Esophagus muscularis mucosa (tissue), 3 donors: ENCODE results near the gene DDIT3.

Experiments used
- CTCF ChIP-seq, 3 experiments: fragments of 200-600 bp in 2 of 3; fragments of 450-650 bp in 1 of 3; sonication (generic) in 2 of 3; IDR thresholded peaks; one replicate each; pipeline ENCODE4 v1.5.1; 2017 to 2019; ENCODE audit warnings: antibody characterized with exemption in 3 of 3, mild to moderate bottlenecking in 2 of 3, moderate library complexity in 1 of 3
- POLR2A ChIP-seq: fragments of 450-650 bp; IDR thresholded peaks from one replicate; pipeline ENCODE4 v1.6.1; 2017; ENCODE audit warnings: antibody characterized with exemption, moderate library complexity, mild to moderate bottlenecking, low read depth

GRCh38 chr12:57487055-57487596 is 33.2 kb downstream of the DDIT3 start:
- TF ChIP-seq CTCF (IDR thresholded peaks at IDR 0.05) (no peak), POLR2A (no peak)
